Fibroblast of mammary gland (primary cell): ENCODE measurements around the gene IFI44L.
A peak's percentile ranks its signal among the peaks of the same experiment; 100 is the strongest.

Experiments
- DNase-seq: peaks from one replicate; pipeline ENCODE4 v3.0.0-alpha.2; 2010; ENCODE audit warnings: low read depth
- H3K4me3 ChIP-seq: 2 replicates; pipeline ENCODE4 v1.5.1; 2011; ENCODE audit warnings: low read depth, mild to moderate bottlenecking, low read length, moderate library complexity; ENCODE audit not compliant: control insufficient read depth
- CTCF ChIP-seq: conservative IDR thresholded peaks from 2 replicates; pipeline ENCODE4 v1.5.1; 2011; ENCODE audit warnings: low read depth, low read length, inconsistent platforms; ENCODE audit not compliant: control insufficient read depth, insufficient read depth

The IFI44L gene

GRCh38 chr1:78619803-78620579 is at the start of gene IFI44L:
IFI44L (plus strand) TSS chr1:78620448; CDS start chr1:78627916, 7,468 bp downstream.
- no peak for TF ChIP-seq CTCF
- peak; percentile 88 for DNase-seq
- H3K4me3 ChIP-seq = peak within 1 kb of the TSS; percentile 51

- peak; percentile 8 for DNase-seq
- H3K4me3 ChIP-seq = no peak overlapping the region
- peak; percentile 10 for TF ChIP-seq CTCF
These were observed 49.7 kb upstream of the IFI44L start for GRCh38 chr1:78570539-78570938.

- TF ChIP-seq CTCF = no peak
- DNase-seq = peak; percentile 9
- H3K4me3 ChIP-seq = no peak overlapping the region
These were observed 42.8 kb upstream of the IFI44L start for GRCh38 chr1:78577257-78578100.

- TF ChIP-seq CTCF = no peak
- no peak overlapping the region for H3K4me3 ChIP-seq
- DNase-seq = peak; percentile 60
These were observed 33.7 kb upstream of the IFI44L start for GRCh38 chr1:78586572-78586971.

GRCh38 chr1:78587211-78587610 is 33.0 kb upstream of the IFI44L start:
- no peak overlapping the region for H3K4me3 ChIP-seq
- DNase-seq = no peak
- no peak for TF ChIP-seq CTCF

GRCh38 chr1:78591971-78592370 is 28.3 kb upstream of the IFI44L start:
- peak; percentile 19 for DNase-seq
- no peak for TF ChIP-seq CTCF
- no peak overlapping the region for H3K4me3 ChIP-seq
